ENCODE measurements around the gene UGGT2.

The UGGT2 gene, protein sequence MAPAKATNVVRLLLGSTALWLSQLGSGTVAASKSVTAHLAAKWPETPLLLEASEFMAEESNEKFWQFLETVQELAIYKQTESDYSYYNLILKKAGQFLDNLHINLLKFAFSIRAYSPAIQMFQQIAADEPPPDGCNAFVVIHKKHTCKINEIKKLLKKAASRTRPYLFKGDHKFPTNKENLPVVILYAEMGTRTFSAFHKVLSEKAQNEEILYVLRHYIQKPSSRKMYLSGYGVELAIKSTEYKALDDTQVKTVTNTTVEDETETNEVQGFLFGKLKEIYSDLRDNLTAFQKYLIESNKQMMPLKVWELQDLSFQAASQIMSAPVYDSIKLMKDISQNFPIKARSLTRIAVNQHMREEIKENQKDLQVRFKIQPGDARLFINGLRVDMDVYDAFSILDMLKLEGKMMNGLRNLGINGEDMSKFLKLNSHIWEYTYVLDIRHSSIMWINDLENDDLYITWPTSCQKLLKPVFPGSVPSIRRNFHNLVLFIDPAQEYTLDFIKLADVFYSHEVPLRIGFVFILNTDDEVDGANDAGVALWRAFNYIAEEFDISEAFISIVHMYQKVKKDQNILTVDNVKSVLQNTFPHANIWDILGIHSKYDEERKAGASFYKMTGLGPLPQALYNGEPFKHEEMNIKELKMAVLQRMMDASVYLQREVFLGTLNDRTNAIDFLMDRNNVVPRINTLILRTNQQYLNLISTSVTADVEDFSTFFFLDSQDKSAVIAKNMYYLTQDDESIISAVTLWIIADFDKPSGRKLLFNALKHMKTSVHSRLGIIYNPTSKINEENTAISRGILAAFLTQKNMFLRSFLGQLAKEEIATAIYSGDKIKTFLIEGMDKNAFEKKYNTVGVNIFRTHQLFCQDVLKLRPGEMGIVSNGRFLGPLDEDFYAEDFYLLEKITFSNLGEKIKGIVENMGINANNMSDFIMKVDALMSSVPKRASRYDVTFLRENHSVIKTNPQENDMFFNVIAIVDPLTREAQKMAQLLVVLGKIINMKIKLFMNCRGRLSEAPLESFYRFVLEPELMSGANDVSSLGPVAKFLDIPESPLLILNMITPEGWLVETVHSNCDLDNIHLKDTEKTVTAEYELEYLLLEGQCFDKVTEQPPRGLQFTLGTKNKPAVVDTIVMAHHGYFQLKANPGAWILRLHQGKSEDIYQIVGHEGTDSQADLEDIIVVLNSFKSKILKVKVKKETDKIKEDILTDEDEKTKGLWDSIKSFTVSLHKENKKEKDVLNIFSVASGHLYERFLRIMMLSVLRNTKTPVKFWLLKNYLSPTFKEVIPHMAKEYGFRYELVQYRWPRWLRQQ (N-terminal part only)

DNA sequence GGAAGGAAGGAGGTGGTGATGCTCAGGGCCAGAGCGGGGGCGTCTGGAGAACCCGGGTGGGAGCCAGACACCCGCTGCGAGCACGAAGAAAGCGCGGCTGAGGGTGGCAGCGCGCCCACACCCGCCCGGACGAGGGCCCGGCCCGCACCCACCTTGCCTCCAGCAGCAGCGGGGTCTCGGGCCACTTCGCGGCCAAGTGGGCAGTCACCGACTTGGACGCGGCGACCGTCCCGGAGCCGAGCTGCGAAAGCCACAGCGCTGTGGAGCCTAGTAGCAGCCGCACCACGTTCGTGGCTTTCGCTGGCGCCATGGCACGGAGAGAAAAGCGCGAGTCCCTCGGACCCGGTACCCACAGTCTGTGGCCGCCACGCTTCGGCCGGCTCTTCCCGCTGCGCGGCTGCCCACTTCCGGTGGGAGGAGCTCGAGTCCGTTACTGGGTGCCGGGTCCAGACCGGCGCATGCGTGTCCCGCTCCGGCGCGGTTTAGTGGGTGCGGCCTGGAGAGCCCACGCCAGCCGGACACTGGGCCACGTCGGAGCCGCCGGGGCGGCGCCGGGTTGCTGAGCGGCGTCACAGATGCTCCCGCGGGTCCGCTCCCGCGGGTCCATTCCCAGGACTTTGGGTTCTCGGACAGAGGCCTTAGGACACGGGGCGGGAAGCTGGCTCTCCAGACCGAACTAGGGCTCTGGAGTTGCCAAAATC is at the start of gene UGGT2:
Gene UGGT2, minus strand, starts transcription at position 399 of the 701 bp plus-strand sequence. Its CDS starts 89 bp downstream, at position 310.
- TF ChIP-seq, protein P1, sequence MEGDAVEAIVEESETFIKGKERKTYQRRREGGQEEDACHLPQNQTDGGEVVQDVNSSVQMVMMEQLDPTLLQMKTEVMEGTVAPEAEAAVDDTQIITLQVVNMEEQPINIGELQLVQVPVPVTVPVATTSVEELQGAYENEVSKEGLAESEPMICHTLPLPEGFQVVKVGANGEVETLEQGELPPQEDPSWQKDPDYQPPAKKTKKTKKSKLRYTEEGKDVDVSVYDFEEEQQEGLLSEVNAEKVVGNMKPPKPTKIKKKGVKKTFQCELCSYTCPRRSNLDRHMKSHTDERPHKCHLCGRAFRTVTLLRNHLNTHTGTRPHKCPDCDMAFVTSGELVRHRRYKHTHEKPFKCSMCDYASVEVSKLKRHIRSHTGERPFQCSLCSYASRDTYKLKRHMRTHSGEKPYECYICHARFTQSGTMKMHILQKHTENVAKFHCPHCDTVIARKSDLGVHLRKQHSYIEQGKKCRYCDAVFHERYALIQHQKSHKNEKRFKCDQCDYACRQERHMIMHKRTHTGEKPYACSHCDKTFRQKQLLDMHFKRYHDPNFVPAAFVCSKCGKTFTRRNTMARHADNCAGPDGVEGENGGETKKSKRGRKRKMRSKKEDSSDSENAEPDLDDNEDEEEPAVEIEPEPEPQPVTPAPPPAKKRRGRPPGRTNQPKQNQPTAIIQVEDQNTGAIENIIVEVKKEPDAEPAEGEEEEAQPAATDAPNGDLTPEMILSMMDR (IDR thresholded peaks at IDR 0.05; ENCODE audit: low read depth, low read length) = no peak
- peak within 1 kb of the TSS; percentile 93 for H3K4me3 ChIP-seq (ENCODE audit: low read depth, low read length)

DNA sequence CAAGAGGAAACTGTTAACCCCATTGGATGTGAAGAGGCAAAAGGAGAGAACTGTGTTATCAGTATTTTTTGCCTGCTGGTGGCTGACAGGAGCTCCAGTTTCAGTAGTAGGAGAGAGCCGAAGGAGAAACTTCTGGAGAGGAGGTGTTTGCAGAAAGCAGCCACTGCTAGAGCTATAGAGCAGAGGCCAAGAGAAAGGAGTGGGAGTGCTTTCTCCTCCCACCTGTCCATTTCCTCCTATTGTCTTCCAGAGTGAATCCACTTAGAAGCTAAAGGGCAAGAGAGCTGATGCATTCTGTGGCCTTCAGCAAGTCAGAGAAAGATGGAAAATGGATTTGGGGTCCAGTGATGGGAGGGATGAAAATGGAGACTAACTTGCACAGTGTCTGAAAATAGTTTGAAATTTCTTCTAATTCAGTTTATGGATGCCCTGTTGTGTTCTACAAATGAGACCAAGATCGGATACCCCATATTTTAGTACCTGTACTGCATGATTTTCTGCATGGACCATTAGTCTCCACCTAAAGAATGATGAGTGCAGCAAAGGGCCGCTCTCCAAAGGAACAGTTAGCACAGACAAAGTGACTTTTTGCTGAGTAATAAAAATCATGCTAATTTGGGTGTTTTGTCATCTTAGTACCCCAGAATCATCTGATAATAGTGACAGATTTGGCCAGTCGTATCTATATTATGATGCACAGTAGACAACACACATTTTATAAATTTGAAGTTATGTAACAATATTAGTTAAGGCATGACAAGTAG is 47.4 kb upstream of the UGGT2 start:
- TF ChIP-seq, protein P1 (IDR thresholded peaks at IDR 0.05; ENCODE audit: low read depth, low read length) = no peak
- H3K4me3 ChIP-seq (ENCODE audit: low read depth, low read length) = no peak overlapping the region

DNA sequence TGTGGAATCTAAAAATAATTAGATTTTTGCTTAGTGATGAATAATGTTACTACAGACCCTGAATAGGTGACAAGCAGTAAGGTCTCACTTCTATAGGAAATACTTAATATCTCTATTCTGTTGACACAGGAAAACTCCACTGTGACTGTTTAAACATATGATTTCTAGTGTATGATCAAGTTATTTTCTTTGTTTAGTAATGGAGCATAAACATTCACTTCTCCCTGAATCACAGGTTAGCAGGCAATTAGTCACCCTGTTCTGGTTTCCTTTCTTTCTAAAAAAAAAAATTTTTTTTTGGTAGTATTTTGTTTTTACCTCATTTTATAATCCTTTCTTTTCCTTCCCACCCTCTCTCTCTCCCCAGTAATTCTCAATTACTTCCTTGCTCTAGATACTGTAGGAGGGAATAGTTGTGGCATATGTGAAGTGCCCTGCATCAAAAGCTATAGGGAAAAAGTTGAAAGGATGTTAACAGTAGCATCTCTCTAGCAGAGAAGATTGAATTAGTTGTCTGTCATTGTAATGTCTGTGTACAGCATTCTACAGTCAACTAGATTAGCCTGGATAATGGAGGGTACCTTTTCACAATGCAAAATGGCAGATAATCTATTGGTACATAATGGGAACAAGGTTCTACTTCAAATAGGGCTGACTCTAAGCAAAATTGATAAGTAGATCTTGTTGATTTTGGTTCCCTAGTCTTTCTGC is 40.2 kb upstream of the UGGT2 start:
- no peak overlapping the region for H3K4me3 ChIP-seq (ENCODE audit: low read depth, low read length)

DNA sequence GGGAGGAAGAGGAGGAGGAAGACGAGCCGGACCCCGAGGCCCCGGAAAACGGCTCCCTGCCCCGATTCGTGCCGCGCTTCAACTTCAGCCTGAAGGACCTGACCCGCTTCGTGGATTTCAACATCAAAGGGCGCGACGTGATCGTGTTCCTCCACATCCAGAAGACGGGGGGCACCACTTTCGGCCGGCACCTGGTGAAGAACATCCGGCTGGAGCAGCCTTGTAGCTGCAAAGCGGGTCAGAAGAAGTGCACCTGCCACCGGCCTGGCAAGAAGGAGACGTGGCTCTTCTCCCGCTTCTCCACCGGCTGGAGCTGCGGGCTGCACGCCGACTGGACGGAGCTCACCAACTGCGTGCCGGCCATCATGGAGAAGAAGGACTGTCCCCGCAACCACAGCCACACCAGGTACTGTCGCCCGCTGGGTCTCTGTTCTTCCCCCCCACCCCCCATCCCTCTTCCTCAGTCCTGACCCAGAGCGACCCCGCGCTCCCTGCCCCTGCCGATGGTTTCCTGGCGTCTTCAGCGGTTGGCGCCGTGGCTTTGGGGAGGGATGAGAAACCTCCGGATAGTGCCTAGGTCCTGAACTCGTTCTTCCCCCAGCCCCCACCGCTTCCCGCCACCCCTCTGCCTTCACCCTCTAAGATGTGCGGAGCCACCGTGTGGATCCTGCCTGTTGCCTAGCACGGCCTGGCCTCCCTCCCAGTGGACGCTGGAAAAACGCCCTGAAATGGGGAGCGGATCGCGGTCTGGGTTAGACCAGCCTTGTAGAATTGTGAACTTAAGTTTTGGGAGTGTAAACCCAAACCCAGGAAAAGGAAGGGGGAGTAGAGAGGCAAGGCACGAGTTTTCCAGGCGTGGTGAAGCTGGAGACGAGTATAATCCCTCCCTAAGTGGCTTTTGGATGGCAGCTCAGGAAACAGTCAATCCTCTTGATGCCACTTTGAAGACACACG is 38.2 kb upstream of the UGGT2 start:
- no peak overlapping the region for H3K4me3 ChIP-seq (ENCODE audit: low read depth, low read length)
- TF ChIP-seq, protein P1 (IDR thresholded peaks at IDR 0.05; ENCODE audit: low read depth, low read length) = no peak

More for the DNA sequence above, 40.2 kb upstream of the UGGT2 start:
- TF ChIP-seq, protein P1 (IDR thresholded peaks at IDR 0.05; ENCODE audit: low read depth, low read length) = no peak

DNA sequence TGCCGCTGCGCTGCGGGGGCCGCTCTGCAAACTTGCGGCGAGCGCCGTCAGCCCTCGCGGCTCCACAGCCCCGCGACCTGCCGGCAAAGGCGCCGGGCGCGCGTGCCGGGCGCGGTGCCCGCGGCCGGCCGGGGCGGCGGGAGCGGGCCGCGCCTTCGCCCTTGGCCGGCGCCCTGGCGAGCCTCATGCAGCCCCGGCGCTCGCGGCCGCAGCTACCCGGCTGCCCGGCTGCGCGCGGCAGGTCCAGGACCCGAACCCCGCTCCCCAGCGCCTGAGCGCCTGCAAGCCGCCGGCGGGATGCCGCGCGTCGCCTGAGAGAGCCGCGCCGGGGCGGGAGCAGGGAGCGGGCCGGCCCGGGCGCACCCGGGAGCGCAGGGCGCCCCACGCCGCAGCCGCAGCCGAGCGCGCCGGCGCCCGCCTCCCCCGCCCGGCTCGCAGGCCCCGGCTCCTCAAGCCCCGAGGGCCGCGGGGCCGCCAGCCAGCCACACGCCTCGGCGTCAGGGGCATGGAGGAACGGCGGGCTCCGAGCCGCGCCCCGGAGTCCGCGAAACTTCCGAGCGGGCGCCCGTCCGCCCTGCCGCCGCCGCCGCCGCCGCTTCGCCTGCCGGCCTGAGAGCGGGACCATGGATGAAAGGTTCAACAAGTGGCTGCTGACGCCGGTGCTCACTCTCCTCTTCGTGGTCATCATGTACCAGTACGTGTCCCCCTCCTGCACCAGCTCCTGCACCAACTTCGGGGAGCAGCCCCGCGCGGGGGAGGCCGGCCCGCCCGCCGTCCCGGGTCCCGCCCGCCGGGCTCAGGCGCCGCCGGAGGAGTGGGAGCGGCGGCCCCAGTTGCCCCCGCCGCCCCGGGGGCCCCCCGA is 37.3 kb upstream of the UGGT2 start:
- TF ChIP-seq, protein P1 (IDR thresholded peaks at IDR 0.05; ENCODE audit: low read depth, low read length) = no peak
- peak overlapping the region; percentile 48 for H3K4me3 ChIP-seq (ENCODE audit: low read depth, low read length)

Data from WI38 (cell line).